Activated naive CD8-positive, alpha-beta T cell treated with anti-CD3 and anti-CD28 coated beads, Interleukin-2, amount 50 U/mL, for 24 hours (primary cell): ENCODE data around the gene PRDM16.

Experiments
- ATAC-seq: fragments of 150-1000 bp; cut with Tn5 transposase; one replicate; pipeline ENCODE4 v1.10.0; 2021
- DNase-seq: peaks from one replicate; pipeline ENCODE4 v3.0.0; 2021
- H3K27ac Mint-ChIP-seq: one replicate; pipeline ENCODE4 v1.8.0; 2021; ENCODE audit warnings: mild to moderate bottlenecking, mixed read lengths
- H3K27me3 Mint-ChIP-seq: one replicate; pipeline ENCODE4 v1.8.0; 2021; ENCODE audit warnings: mixed read lengths
- H3K36me3 Mint-ChIP-seq: one replicate; pipeline ENCODE4 v1.8.0; 2021; ENCODE audit warnings: low read depth, mixed read lengths
- H3K4me1 Mint-ChIP-seq: one replicate; pipeline ENCODE4 v1.8.0; 2021; ENCODE audit warnings: mixed read lengths
- H3K4me3 Mint-ChIP-seq: one replicate; pipeline ENCODE4 v1.8.0; 2021; ENCODE audit warnings: mild to moderate bottlenecking, moderate library complexity, mixed read lengths
- H3K9me3 Mint-ChIP-seq: one replicate; pipeline ENCODE4 v1.8.0; 2021; ENCODE audit warnings: mixed read lengths

The PRDM16 gene

GRCh38 chr1:3452866-3453175 is 383.8 kb downstream of the PRDM16 start:
- ATAC-seq (no peak), DNase-seq (no peak)
- no peak overlapping the region for H3K4me3 Mint-ChIP-seq
- peaks cover 18% of the 10 kb centered on the region for H3K27me3 Mint-ChIP-seq
- peaks cover 3% of the 10 kb centered on the region for H3K4me1 Mint-ChIP-seq
- peaks cover 4% of the 10 kb centered on the region for H3K9me3 Mint-ChIP-seq
- H3K27ac Mint-ChIP-seq = no peak overlapping the region
- no peaks in the 10 kb centered on the region for H3K36me3 Mint-ChIP-seq

- DNase-seq (peak; percentile 82), ATAC-seq (peak; percentile 76)
- H3K27ac Mint-ChIP-seq = no peak overlapping the region
- peaks cover 15% of the 10 kb centered on the region for H3K27me3 Mint-ChIP-seq
- no peak overlapping the region for H3K4me3 Mint-ChIP-seq
- peaks cover 3% of the 10 kb centered on the region for H3K4me1 Mint-ChIP-seq
- no peaks in the 10 kb centered on the region for H3K9me3 Mint-ChIP-seq
- H3K36me3 Mint-ChIP-seq = no peaks in the 10 kb centered on the region
These were observed 384.3 kb downstream of the PRDM16 start for GRCh38 chr1:3453203-3453761.

GRCh38 chr1:3453891-3454810 is 385.1 kb downstream of the PRDM16 start, which contains the start of gene ARHGEF16:
Gene ARHGEF16, plus strand, starts transcription at chr1:3454665. Its CDS starts 8,420 bp downstream, at chr1:3463085.
- H3K9me3 Mint-ChIP-seq = no peaks in the 10 kb centered on the region
- H3K4me3 Mint-ChIP-seq = peak within 1 kb of the TSS; percentile 24
- ATAC-seq = no peak
- H3K27me3 Mint-ChIP-seq = peaks cover 11% of the 10 kb centered on the region
- peak; percentile 32 for DNase-seq
- H3K4me1 Mint-ChIP-seq = peaks cover 3% of the 10 kb centered on the region
- no peaks in the 10 kb centered on the region for H3K36me3 Mint-ChIP-seq
- H3K27ac Mint-ChIP-seq = no peak within 1 kb of the TSS

GRCh38 chr1:3454811-3455618 is 386.0 kb downstream of the PRDM16 start:
- no peaks in the 10 kb centered on the region for H3K9me3 Mint-ChIP-seq
- H3K4me1 Mint-ChIP-seq = peaks cover 3% of the 10 kb centered on the region
- H3K27ac Mint-ChIP-seq = no peak overlapping the region
- H3K36me3 Mint-ChIP-seq = no peaks in the 10 kb centered on the region
- DNase-seq (no peak), ATAC-seq (no peak)
- H3K4me3 Mint-ChIP-seq = peak overlapping the region; percentile 24
- H3K27me3 Mint-ChIP-seq = peaks cover 8% of the 10 kb centered on the region

- DNase-seq (no peak), ATAC-seq (no peak)
- Mint-ChIP-seq H3K27ac (no peak overlapping the region), H3K36me3 (no peaks in the 10 kb centered on the region), H3K4me3 (peak overlapping the region; percentile 6), H3K9me3 (no peaks in the 10 kb centered on the region), H3K4me1 (peaks cover 3% of the 10 kb centered on the region), H3K27me3 (peaks cover 4% of the 10 kb centered on the region)
These were observed 386.9 kb downstream of the PRDM16 start for GRCh38 chr1:3455670-3456448.

- H3K27ac Mint-ChIP-seq = no peak overlapping the region
- H3K36me3 Mint-ChIP-seq = no peaks in the 10 kb centered on the region
- no peaks in the 10 kb centered on the region for H3K9me3 Mint-ChIP-seq
- no peak for ATAC-seq
- H3K4me1 Mint-ChIP-seq = peaks cover 3% of the 10 kb centered on the region
- no peak overlapping the region for H3K4me3 Mint-ChIP-seq
- H3K27me3 Mint-ChIP-seq = peaks cover 1% of the 10 kb centered on the region
- no peak for DNase-seq
These were observed 387.5 kb downstream of the PRDM16 start for GRCh38 chr1:3456449-3456963.

GRCh38 chr1:3456964-3457909 is 388.2 kb downstream of the PRDM16 start:
- no peak overlapping the region for H3K4me3 Mint-ChIP-seq
- H3K27ac Mint-ChIP-seq = no peak overlapping the region
- H3K27me3 Mint-ChIP-seq = no peaks in the 10 kb centered on the region
- ATAC-seq (no peak), DNase-seq (no peak)
- no peaks in the 10 kb centered on the region for H3K9me3 Mint-ChIP-seq
- H3K4me1 Mint-ChIP-seq = peaks cover 3% of the 10 kb centered on the region
- H3K36me3 Mint-ChIP-seq = no peaks in the 10 kb centered on the region

- DNase-seq (no peak), ATAC-seq (no peak)
- Mint-ChIP-seq H3K27ac (no peak overlapping the region), H3K27me3 (no peaks in the 10 kb centered on the region), H3K36me3 (no peaks in the 10 kb centered on the region), H3K4me3 (no peak overlapping the region), H3K4me1 (peaks cover 2% of the 10 kb centered on the region), H3K9me3 (no peaks in the 10 kb centered on the region)
These were observed 389.2 kb downstream of the PRDM16 start for GRCh38 chr1:3457910-3458883.

- no peaks in the 10 kb centered on the region for H3K27me3 Mint-ChIP-seq
- no peaks in the 10 kb centered on the region for H3K9me3 Mint-ChIP-seq
- no peaks in the 10 kb centered on the region for H3K4me1 Mint-ChIP-seq
- no peak for DNase-seq
- no peak overlapping the region for H3K27ac Mint-ChIP-seq
- no peaks in the 10 kb centered on the region for H3K36me3 Mint-ChIP-seq
- ATAC-seq = no peak
- H3K4me3 Mint-ChIP-seq = no peak overlapping the region
These were observed 390.3 kb downstream of the PRDM16 start for GRCh38 chr1:3459051-3459908.

GRCh38 chr1:3459940-3460671 is 391.1 kb downstream of the PRDM16 start:
- H3K27ac Mint-ChIP-seq = no peak overlapping the region
- no peaks in the 10 kb centered on the region for H3K9me3 Mint-ChIP-seq
- H3K27me3 Mint-ChIP-seq = no peaks in the 10 kb centered on the region
- H3K36me3 Mint-ChIP-seq = no peaks in the 10 kb centered on the region
- H3K4me1 Mint-ChIP-seq = no peaks in the 10 kb centered on the region
- no peak overlapping the region for H3K4me3 Mint-ChIP-seq
- ATAC-seq (no peak), DNase-seq (no peak)

- no peak overlapping the region for H3K27ac Mint-ChIP-seq
- no peaks in the 10 kb centered on the region for H3K36me3 Mint-ChIP-seq
- H3K4me3 Mint-ChIP-seq = no peak overlapping the region
- DNase-seq = no peak
- H3K9me3 Mint-ChIP-seq = no peaks in the 10 kb centered on the region
- no peaks in the 10 kb centered on the region for H3K4me1 Mint-ChIP-seq
- no peak for ATAC-seq
- H3K27me3 Mint-ChIP-seq = no peaks in the 10 kb centered on the region
These were observed 391.7 kb downstream of the PRDM16 start for GRCh38 chr1:3460672-3461131.
